Measurements from ENCODE around the gene PPP4R4.

DNA sequence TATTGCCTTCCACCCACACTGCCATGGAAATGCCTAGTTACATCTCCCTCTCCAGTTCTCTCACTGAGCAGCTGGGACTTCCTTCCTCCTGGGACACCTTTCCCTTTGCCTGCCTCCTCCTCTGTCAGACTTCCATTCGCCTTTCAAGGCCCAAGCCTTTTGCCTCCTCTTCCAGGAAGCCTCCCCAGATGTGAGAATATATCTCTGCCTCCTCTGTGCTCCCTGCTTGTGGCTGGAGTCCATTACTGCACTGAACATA lies 47.8 kb upstream of the PPP4R4 start:
- TF ChIP-seq, protein P1, sequence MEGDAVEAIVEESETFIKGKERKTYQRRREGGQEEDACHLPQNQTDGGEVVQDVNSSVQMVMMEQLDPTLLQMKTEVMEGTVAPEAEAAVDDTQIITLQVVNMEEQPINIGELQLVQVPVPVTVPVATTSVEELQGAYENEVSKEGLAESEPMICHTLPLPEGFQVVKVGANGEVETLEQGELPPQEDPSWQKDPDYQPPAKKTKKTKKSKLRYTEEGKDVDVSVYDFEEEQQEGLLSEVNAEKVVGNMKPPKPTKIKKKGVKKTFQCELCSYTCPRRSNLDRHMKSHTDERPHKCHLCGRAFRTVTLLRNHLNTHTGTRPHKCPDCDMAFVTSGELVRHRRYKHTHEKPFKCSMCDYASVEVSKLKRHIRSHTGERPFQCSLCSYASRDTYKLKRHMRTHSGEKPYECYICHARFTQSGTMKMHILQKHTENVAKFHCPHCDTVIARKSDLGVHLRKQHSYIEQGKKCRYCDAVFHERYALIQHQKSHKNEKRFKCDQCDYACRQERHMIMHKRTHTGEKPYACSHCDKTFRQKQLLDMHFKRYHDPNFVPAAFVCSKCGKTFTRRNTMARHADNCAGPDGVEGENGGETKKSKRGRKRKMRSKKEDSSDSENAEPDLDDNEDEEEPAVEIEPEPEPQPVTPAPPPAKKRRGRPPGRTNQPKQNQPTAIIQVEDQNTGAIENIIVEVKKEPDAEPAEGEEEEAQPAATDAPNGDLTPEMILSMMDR (IDR thresholded peaks at IDR 0.05) = no peak
- TF ChIP-seq POLR2AphosphoS5 (IDR thresholded peaks at IDR 0.05; ENCODE audit: low read depth, low read length) (no peak), REST (IDR thresholded peaks at IDR 0.05; ENCODE audit: insufficient read depth in 1 of 2, low read depth in 2 of 2, low read length in 1 of 2) (no peak), TCF7L2 (IDR thresholded peaks at IDR 0.05; ENCODE audit: low read depth, low read length) (no peak)
